Heart left ventricle (tissue), 13 donors: ENCODE data around the gene PHKB.

Source experiments
- CTCF ChIP-seq, 12 donors: fragments of 200-600 bp; sonication (generic) in 4 of 12; IDR thresholded peaks; one replicate each; pipeline versions ENCODE4 v1.5.0 to v1.8.0; 2018 to 2022; ENCODE audit warnings: antibody characterized with exemption in 12 of 12, mild to moderate bottlenecking in 5 of 12
- POLR2A ChIP-seq, 2 donors: fragments of 450-650 bp; IDR thresholded peaks; one replicate each; pipeline ENCODE4 v1.6.1; 2017; ENCODE audit warnings: antibody characterized with exemption in 2 of 2, mild to moderate bottlenecking in 2 of 2, moderate library complexity in 2 of 2
- donor health status: ischemic (EF 13 %, LVEDD 7.1; RV severe dilation, severe dysfunction).
- donor health status: DM: no; HTN: yes; CAD: no.
- donor health status: DM: no; HTN: no; CAD: no.
- donor health status: ischemic (EF 25% LVEDD 6.9; RV normal size, moderate dysfunction).
- donor health status: ischemic (EF 25% LVEDD 5.7; RV mildly dilated, moderate dysfunction).
- donor health status: ischemic (EF 35%, LVEDD 5.7; RV mildly dilated, moderate dysfunction).
- donor health status: nonischemic (EF 11% LVEDD 7.7; RV severe dilation, severe dysfunction).
- donor health status: DM: yes; HTN: yes; CAD: no.
- donor health status: PGD.
- donor health status: ischemic (EF 29% LVEDD 5.4; RV normal size, mild dysfunction).
- donor health status: nonischemic (EF 23%, LVEDD 6.1; RV moderate dilation, normal function).

GRCh38 chr16:47657977-47658376 lies 196.8 kb downstream of the PHKB start:
- TF ChIP-seq CTCF (IDR thresholded peaks at IDR 0.05) (no peak), POLR2A (IDR thresholded peaks at IDR 0.05) (no peak)
